ENCODE data around the gene ANKMY2. TPM values are rescaled to one million over a fixed set of nuclear protein-coding genes. Genes with fewer than 3 reads are reported as not detected.
A peak's percentile ranks its signal among the peaks of the same experiment; 100 is the strongest.
"Not testable (repeated sequence)": the region's sequence is repeated elsewhere in the genome, so short reads cannot be mapped to it uniquely, and the experiment has no call there.

ANKMY2 gene
- polyA plus RNA-seq, 3 donors: 6.0 to 12.9 (median 8.5) TPM

- WGBS, 3 donors: 78 to 91% (median 85%) methylated on average over 1 of the region's 1 CpG
- H3K27ac ChIP-seq (ENCODE audit: low read depth, low read length): no peak overlapping the region
These were observed 16.4 kb upstream of the ANKMY2 start for GRCh38 chr7:16661924-16662323.

DNA sequence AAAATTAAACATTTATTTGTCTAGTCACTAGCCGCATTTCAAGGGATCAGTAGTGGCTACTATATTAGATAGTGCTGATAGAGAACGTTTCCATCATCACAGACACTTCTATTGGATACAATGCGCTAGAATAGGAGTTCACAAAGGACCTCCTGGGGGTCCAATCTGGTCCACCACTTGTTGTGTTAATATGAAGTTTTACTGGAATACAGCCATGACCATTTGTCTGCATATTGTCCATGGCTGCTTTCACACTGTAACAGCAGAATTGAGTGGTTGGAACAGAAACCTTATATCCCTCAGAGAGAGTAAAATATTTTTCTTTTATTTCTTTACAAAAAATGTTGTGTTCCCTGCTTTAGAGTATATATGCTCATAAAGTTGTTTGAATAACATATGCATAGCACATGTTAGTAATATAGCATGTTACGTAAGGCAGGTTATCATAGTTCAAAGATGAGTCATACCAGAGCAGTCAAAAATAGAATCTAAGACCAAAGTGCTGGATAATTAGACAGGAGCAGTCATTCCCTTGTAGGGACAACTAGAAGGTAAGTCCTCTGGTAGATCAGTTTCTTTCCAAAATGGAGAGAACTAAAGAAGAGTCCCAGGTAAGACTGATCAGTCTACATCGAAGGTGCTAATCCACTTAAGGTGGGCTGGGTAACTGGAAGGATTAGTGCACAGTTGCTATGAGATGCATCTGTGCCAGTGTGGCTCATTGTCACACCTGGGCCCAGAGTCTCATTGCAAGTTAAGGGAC is 15.3 kb upstream of the ANKMY2 start:
- 77 to 85% (median 83%) methylated on average over 5 of the region's 5 CpGs for WGBS, 3 donors
- H3K27ac ChIP-seq (ENCODE audit: low read depth, low read length): no peak overlapping the region

- WGBS, 3 donors: 85 to 90% (median 90%) methylated on average over 8 of the region's 8 CpGs
- H3K27ac ChIP-seq (ENCODE audit: low read depth, low read length): not testable (repeated sequence)
These were observed 14.4 kb upstream of the ANKMY2 start for GRCh38 chr7:16659854-16660497.

- no peak overlapping the region for H3K27ac ChIP-seq (ENCODE audit: low read depth, low read length)
- 75 to 84% (median 80%) methylated on average over 4 of the region's 4 CpGs for WGBS, 3 donors
These were observed 12.2 kb upstream of the ANKMY2 start for GRCh38 chr7:16657656-16658279.

GRCh38 chr7:16656141-16656540 is 10.6 kb upstream of the ANKMY2 start:
- no peak overlapping the region for H3K27ac ChIP-seq (ENCODE audit: low read depth, low read length)
- 64 to 77% (median 68%) methylated on average over 1 of the region's 1 CpG for WGBS, 3 donors

DNA sequence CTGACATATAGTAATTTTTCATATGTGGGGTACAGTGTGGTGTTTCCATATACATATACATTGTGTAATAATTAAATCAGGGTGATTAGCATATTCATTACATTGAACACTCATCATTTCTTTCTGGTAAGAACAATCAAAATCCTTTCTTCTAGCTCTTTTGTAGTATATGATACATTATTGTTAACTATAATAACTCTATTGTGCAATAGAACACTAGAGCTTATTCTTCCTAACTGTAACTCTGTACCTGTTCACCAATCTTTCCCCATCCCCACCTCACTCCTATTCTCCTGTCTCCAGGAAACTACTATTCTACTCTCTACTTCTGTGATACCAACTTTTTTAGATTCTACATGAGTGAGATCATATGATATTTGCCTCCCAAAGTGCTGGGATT is 9.8 kb upstream of the ANKMY2 start:
- H3K27ac ChIP-seq (ENCODE audit: low read depth, low read length): no peak overlapping the region

- no peak overlapping the region for H3K27ac ChIP-seq (ENCODE audit: low read depth, low read length)
- WGBS, 3 donors: 66 to 69% (median 69%) methylated on average over 2 of the region's 2 CpGs
These were observed 7.3 kb upstream of the ANKMY2 start for GRCh38 chr7:16652888-16653287.

- WGBS, 3 donors: 81 to 89% (median 83%) methylated on average over 7 of the region's 7 CpGs
- H3K27ac ChIP-seq (ENCODE audit: low read depth, low read length): no peak overlapping the region
These were observed 6.7 kb upstream of the ANKMY2 start for GRCh38 chr7:16652240-16652583.

- no peak overlapping the region for H3K27ac ChIP-seq (ENCODE audit: low read depth, low read length)
- 60 to 68% (median 61%) methylated on average over 9 of the region's 9 CpGs for WGBS, 3 donors
These were observed 6.1 kb upstream of the ANKMY2 start for GRCh38 chr7:16651396-16652239.

DNA sequence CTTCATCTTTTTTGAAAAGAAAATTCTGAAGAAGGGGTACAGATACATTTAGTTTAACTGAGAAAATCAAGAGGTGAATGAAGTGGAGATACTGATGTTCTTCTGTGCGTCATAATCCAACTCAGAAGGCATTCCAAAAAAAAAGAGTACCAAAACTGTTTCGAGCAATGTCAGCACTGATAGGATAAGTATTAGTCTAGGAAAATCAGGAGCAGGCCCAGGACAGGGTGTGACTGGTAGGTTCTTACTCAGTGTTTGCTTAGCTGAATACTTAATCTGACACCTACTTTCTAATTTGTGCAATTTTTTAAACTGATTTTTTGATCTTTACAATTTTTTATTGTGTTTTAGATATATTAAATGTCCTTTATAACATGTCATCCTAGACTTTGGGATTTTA is 4.7 kb upstream of the ANKMY2 start:
- 85 to 97% (median 95%) methylated on average over 2 of the region's 2 CpGs for WGBS, 3 donors
- no peak overlapping the region for H3K27ac ChIP-seq (ENCODE audit: low read depth, low read length)

DNA sequence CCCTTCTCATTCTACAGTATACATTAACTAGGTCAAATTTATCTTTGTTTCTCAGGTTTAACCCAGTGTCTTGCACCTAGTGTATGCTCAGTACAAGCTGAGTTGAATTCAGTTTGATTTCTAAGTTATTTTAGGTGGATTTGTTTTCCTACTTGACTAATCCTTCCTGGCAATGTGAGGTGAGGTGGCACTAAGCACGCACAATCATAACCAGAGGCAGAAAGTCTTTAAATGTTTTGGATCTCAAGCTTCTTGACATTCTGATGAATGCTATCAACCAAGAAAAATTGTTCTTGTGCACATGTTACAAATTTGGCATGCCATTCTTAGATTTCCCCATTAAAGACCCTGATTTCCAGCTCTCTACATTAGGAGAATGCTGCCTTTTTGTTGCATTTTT is 3.6 kb upstream of the ANKMY2 start:
- WGBS, 3 donors: 79 to 91% (median 83%) methylated on average over 1 of the region's 1 CpG
- no peak overlapping the region for H3K27ac ChIP-seq (ENCODE audit: low read depth, low read length)

- no peak overlapping the region for H3K27ac ChIP-seq (ENCODE audit: low read depth, low read length)
- 29 to 78% (median 36%) methylated on average over 1 of the region's 1 CpG for WGBS, 3 donors
These were observed 3.0 kb upstream of the ANKMY2 start for GRCh38 chr7:16648551-16648950.

DNA sequence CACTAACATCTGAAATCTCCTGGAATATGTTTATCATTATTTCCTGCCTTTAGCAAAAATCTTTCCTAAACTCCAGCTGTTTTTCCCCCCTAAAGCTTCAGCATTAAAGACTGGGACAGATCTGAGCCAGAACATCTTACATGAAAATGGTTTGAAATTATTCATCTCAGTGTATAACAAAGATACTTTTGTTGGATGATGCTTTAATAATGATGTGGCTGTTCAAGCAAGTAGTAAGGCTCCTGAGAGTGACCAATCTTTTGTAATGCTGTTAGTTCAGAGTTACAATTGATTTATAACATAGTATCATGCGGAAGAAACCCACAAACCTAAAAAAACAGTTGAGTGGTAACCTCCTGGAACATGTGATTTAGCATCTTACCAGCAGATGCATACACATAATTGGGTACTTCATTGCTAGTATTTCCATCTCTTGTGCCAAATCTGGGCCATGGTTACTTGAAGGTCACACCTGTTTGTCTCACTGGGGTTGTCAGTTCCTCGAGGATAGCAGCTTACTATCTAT is 1.9 kb upstream of the ANKMY2 start:
- 32 to 59% (median 55%) methylated on average over 2 of the region's 2 CpGs for WGBS, 3 donors
- H3K27ac ChIP-seq (ENCODE audit: low read depth, low read length): no peak overlapping the region

DNA sequence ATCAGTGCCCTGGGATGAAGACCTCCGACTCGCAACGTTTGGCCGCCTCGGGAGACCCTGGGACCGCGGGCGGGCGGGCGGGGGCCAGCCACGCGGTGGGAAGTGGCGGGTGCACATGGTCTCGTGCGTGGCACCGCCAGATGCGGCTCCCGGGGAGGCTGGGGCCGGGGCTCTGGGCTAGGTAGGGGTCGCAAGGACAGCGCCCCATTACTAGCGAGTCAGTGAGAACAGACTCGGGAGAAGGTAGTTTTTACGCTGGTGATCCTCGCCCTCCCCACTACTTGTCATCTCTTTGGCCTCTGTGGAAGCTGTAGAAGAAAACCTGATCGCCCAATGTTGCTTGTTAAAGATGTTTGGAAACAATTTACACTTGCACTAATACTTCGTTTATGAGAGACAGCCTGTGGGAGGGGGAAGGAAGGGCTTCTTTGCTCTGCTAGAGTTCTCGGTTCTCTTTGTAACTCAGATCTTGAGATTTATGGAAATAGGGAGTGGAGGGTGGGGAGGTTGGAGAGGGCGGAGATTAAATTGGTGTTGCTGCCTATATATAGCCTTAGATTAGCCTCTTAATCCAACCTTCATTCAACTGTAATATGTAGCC is 1.0 kb upstream of the ANKMY2 start:
- 0 to 1% (median 0%) methylated on average over 29 of the region's 29 CpGs for WGBS, 3 donors
- no peak overlapping the region for H3K27ac ChIP-seq (ENCODE audit: low read depth, low read length)

- peak overlapping the region; percentile 7 for H3K27ac ChIP-seq (ENCODE audit: low read depth, low read length)
- WGBS, 3 donors: 1% methylated on average over 56 to 57 of the region's 57 CpGs
These were observed 640 bp downstream of the ANKMY2 start for GRCh38 chr7:16644636-16645592.

- no peak overlapping the region for H3K27ac ChIP-seq (ENCODE audit: low read depth, low read length)
- 29 to 75% (median 72%) methylated on average over 4 of the region's 4 CpGs for WGBS, 3 donors
These were observed 1.4 kb downstream of the ANKMY2 start for GRCh38 chr7:16644157-16644556.
